ENCODE measurements around the gene EMC6.
A peak's percentile ranks its signal among the peaks of the same experiment; 100 is the strongest.

Gene EMC6

GRCh38 chr17:3660311-3660891 is 8.2 kb upstream of the EMC6 start:
- TF ChIP-seq CTCF (IDR thresholded peaks at IDR 0.05; ENCODE audit: low read depth, low read length, missing control alignments) = no peak
- H3K4me3 ChIP-seq (ENCODE audit: low read depth, low read length) = no peak overlapping the region
- DNase-seq (ENCODE audit: low read depth) = no peak

- TF ChIP-seq CTCF (IDR thresholded peaks at IDR 0.05; ENCODE audit: low read depth, low read length, missing control alignments) = no peak
- H3K4me3 ChIP-seq (ENCODE audit: low read depth, low read length) = no peak overlapping the region
- DNase-seq (ENCODE audit: low read depth) = no peak
Observed at GRCh38 chr17:3663102-3664011, 5.3 kb upstream of the EMC6 start.

DNA sequence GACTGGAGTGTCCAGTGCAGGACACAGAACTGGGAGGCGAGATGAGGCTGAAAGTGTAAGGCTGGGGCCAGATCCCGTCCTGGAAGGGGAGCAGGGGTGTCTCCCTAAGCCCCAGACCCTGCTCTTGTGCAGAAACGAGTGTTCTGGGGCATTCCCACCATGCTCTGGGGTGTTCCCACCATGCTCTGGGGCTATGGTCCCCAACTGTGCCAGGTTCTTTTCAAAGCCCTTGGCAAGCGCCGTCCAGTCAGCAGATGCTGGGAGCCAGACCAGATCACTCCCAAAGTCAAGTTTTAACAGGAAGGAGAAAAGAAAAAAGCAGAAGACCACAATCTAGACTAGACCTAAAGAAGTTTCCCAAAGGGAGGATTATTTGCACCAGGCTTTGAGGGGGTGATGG is 2.8 kb upstream of the EMC6 start:
- no peak for DNase-seq (ENCODE audit: low read depth)
- no peak overlapping the region for H3K4me3 ChIP-seq (ENCODE audit: low read depth, low read length)
- no peak for TF ChIP-seq CTCF (IDR thresholded peaks at IDR 0.05; ENCODE audit: low read depth, low read length, missing control alignments)

DNA sequence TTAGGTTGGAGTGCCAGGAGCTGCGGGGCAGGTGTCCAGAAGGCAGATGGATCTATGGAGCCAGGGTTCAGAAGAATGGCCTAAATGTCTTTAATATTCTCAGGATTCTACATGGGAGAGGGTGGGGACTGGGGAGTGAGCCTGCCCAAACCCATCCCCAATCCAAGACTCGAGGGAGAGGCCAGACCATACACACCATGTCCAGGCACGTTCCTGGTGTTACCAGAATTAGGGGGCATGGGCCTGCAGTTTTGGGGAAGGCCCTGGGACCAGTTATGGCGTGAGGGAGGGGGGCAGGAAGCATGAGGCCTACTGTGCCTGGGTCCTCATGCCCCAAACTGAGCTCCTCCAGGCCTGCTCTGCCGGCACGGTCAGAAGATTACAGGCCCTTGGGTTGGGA is 2.1 kb upstream of the EMC6 start:
- TF ChIP-seq CTCF (IDR thresholded peaks at IDR 0.05; ENCODE audit: low read depth, low read length, missing control alignments) = no peak
- H3K4me3 ChIP-seq (ENCODE audit: low read depth, low read length) = no peak overlapping the region
- no peak for DNase-seq (ENCODE audit: low read depth)

GRCh38 chr17:3667366-3668278 is 990 bp upstream of the EMC6 start:
- DNase-seq (ENCODE audit: low read depth) = no peak

DNA sequence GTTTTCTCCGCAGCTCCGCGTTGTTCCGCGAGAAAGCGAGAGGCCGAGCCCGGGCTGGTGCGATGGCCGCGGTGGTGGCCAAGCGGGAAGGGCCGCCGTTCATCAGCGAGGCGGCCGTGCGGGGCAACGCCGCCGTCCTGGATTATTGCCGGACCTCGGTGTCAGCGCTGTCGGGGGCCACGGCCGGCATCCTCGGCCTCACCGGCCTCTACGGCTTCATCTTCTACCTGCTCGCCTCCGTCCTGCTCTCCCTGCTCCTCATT is 404 bp downstream of the EMC6 start:
- TF ChIP-seq CTCF (IDR thresholded peaks at IDR 0.05; ENCODE audit: low read depth, low read length, missing control alignments) = no peak
- peak overlapping the region; percentile 89 for H3K4me3 ChIP-seq (ENCODE audit: low read depth, low read length)
- DNase-seq (ENCODE audit: low read depth) = no peak

More at GRCh38 chr17:3667366-3668278, 990 bp upstream of the EMC6 start:
- peak overlapping the region; percentile 89 for H3K4me3 ChIP-seq (ENCODE audit: low read depth, low read length)
- TF ChIP-seq CTCF (IDR thresholded peaks at IDR 0.05; ENCODE audit: low read depth, low read length, missing control alignments) = no peak
